ENCODE results near the gene LAPTM5. TPM values are rescaled to one million over a fixed set of nuclear protein-coding genes. Genes with fewer than 3 reads are reported as not detected.
A peak's percentile ranks its signal among the peaks of the same experiment; 100 is the strongest.

The LAPTM5 gene
- total and polyA plus RNA-seq, 3 experiments from 2014 or later, result 204 to 589 (median 206) TPM

GRCh38 chr1:30694280-30695175 is 63.0 kb downstream of the LAPTM5 start:
- POLR2A ChIA-PET, result no interaction called here
- Histone ChIP-seq H3K4me3 (ENCODE audit: low read length) (no peak overlapping the region), H3K4me1 (ENCODE audit: insufficient read depth, low read length) (no peaks in the 10 kb centered on the region), H3K27ac (ENCODE audit: low read depth, low read length) (no peak overlapping the region), H3K27me3 (ENCODE audit: insufficient read depth, low read length, poor library complexity, severe bottlenecking) (no peaks in the 10 kb centered on the region), H3K9me3 (ENCODE audit: low read length) (no peaks in the 10 kb centered on the region), H3K36me3 (ENCODE audit: insufficient read depth, low read length) (no peaks in the 10 kb centered on the region)
- Mint-ChIP-seq H3K36me3 (no peaks in the 10 kb centered on the region), H3K27me3 (peaks cover 7 to 10% of the 10 kb centered on the region in 2 donors), H3K4me1 (no peaks in the 10 kb centered on the region), H3K27ac (no peak overlapping the region), H3K9me3 (peaks cover 0 to 2% (median 0%) of the 10 kb centered on the region in 5 donors), H3K4me3 (peak overlapping the region in 1 of 7 donors; percentile 34)
- DNase-seq, result no peak
- CTCF ChIA-PET, result no interaction called here

GRCh38 chr1:30693822-30694221 is 63.8 kb downstream of the LAPTM5 start:
- H3K27ac ChIP-seq (ENCODE audit: low read depth, low read length), result no peak overlapping the region
- Mint-ChIP-seq H3K27me3 (peaks cover 7 to 13% of the 10 kb centered on the region in 2 donors), H3K4me3 (no peak overlapping the region), H3K9me3 (peaks cover 0 to 2% (median 0%) of the 10 kb centered on the region in 5 donors), H3K27ac (no peak overlapping the region), H3K4me1 (no peaks in the 10 kb centered on the region), H3K36me3 (no peaks in the 10 kb centered on the region)
- H3K36me3 ChIP-seq (ENCODE audit: insufficient read depth, low read length), result no peaks in the 10 kb centered on the region
- ChIA-PET CTCF (no interaction called here), POLR2A (no interaction called here)
- no peaks in the 10 kb centered on the region for H3K27me3 ChIP-seq (ENCODE audit: insufficient read depth, low read length, poor library complexity, severe bottlenecking)
- no peaks in the 10 kb centered on the region for H3K4me1 ChIP-seq (ENCODE audit: insufficient read depth, low read length)
- no peaks in the 10 kb centered on the region for H3K9me3 ChIP-seq (ENCODE audit: low read length)
- H3K4me3 ChIP-seq (ENCODE audit: low read length), result no peak overlapping the region
- no peak for DNase-seq

GRCh38 chr1:30693366-30693765 is 64.2 kb downstream of the LAPTM5 start:
- no peak for DNase-seq
- Mint-ChIP-seq H3K27ac (peak overlapping the region in 1 of 8 donors; percentile 56), H3K27me3 (peaks cover 7 to 15% of the 10 kb centered on the region in 2 donors), H3K9me3 (peaks cover 0 to 2% (median 0%) of the 10 kb centered on the region in 5 donors), H3K4me1 (no peaks in the 10 kb centered on the region), H3K36me3 (no peaks in the 10 kb centered on the region), H3K4me3 (no peak overlapping the region)
- no peaks in the 10 kb centered on the region for H3K4me1 ChIP-seq (ENCODE audit: insufficient read depth, low read length)
- no peaks in the 10 kb centered on the region for H3K9me3 ChIP-seq (ENCODE audit: low read length)
- H3K4me3 ChIP-seq (ENCODE audit: low read length), result no peak overlapping the region
- no peaks in the 10 kb centered on the region for H3K36me3 ChIP-seq (ENCODE audit: insufficient read depth, low read length)
- ChIA-PET CTCF (no interaction called here), POLR2A (no interaction called here)
- no peak overlapping the region for H3K27ac ChIP-seq (ENCODE audit: low read depth, low read length)
- no peaks in the 10 kb centered on the region for H3K27me3 ChIP-seq (ENCODE audit: insufficient read depth, low read length, poor library complexity, severe bottlenecking)

GRCh38 chr1:30692948-30693301 is 64.6 kb downstream of the LAPTM5 start:
- Mint-ChIP-seq H3K36me3 (no peaks in the 10 kb centered on the region), H3K9me3 (peaks cover 0 to 2% (median 0%) of the 10 kb centered on the region in 5 donors), H3K4me3 (no peak overlapping the region), H3K27ac (no peak overlapping the region), H3K27me3 (peaks cover 7 to 16% of the 10 kb centered on the region in 2 donors), H3K4me1 (no peaks in the 10 kb centered on the region)
- Histone ChIP-seq H3K27me3 (ENCODE audit: insufficient read depth, low read length, poor library complexity, severe bottlenecking) (no peaks in the 10 kb centered on the region), H3K4me3 (ENCODE audit: low read length) (no peak overlapping the region), H3K4me1 (ENCODE audit: insufficient read depth, low read length) (no peaks in the 10 kb centered on the region), H3K27ac (ENCODE audit: low read depth, low read length) (no peak overlapping the region), H3K9me3 (ENCODE audit: low read length) (no peaks in the 10 kb centered on the region), H3K36me3 (ENCODE audit: insufficient read depth, low read length) (no peaks in the 10 kb centered on the region)
- ChIA-PET POLR2A (no interaction called here), CTCF (interaction anchor here (1.1 kb wide), 1 partner anchor 109 kb away, joined by 3 read pairs; no protein-coding TSS in a partner anchor)
- DNase-seq, result no peak

- DNase-seq, result no peak
- Histone ChIP-seq H3K4me3 (ENCODE audit: low read length) (no peak overlapping the region), H3K36me3 (ENCODE audit: insufficient read depth, low read length) (no peaks in the 10 kb centered on the region), H3K27me3 (ENCODE audit: insufficient read depth, low read length, poor library complexity, severe bottlenecking) (no peaks in the 10 kb centered on the region), H3K27ac (ENCODE audit: low read depth, low read length) (no peak overlapping the region), H3K4me1 (ENCODE audit: insufficient read depth, low read length) (no peaks in the 10 kb centered on the region), H3K9me3 (ENCODE audit: low read length) (no peaks in the 10 kb centered on the region)
- ChIA-PET CTCF (interaction anchor here (1.1 kb wide), 1 partner anchor 109 kb away, joined by 3 read pairs; no protein-coding TSS in a partner anchor), POLR2A (no interaction called here)
- Mint-ChIP-seq H3K4me3 (peak overlapping the region in 1 of 7 donors; percentile 60), H3K36me3 (no peaks in the 10 kb centered on the region), H3K4me1 (no peaks in the 10 kb centered on the region), H3K27me3 (peaks cover 9 to 21% of the 10 kb centered on the region in 2 donors), H3K9me3 (peaks cover 0 to 2% (median 0%) of the 10 kb centered on the region in 5 donors), H3K27ac (peak overlapping the region in 1 of 8 donors; percentile 24)
Observed at GRCh38 chr1:30692201-30692947, 65.2 kb downstream of the LAPTM5 start.

GRCh38 chr1:30691480-30691879 is 66.1 kb downstream of the LAPTM5 start:
- peaks cover 0 to 2% (median 0%) of the 10 kb centered on the region in 5 donors for H3K9me3 Mint-ChIP-seq
- Histone ChIP-seq H3K4me3 (ENCODE audit: low read length) (no peak overlapping the region), H3K4me1 (ENCODE audit: insufficient read depth, low read length) (no peaks in the 10 kb centered on the region), H3K27ac (ENCODE audit: low read depth, low read length) (no peak overlapping the region), H3K27me3 (ENCODE audit: insufficient read depth, low read length, poor library complexity, severe bottlenecking) (peaks cover under 1% of the 10 kb centered on the region), H3K36me3 (ENCODE audit: insufficient read depth, low read length) (no peaks in the 10 kb centered on the region), H3K9me3 (ENCODE audit: low read length) (no peaks in the 10 kb centered on the region)
- CTCF ChIA-PET, result no interaction called here
- H3K27me3 Mint-ChIP-seq, result peaks cover 11 to 30% of the 10 kb centered on the region in 2 donors
- H3K4me1 Mint-ChIP-seq, result no peaks in the 10 kb centered on the region
- no peak overlapping the region for H3K4me3 Mint-ChIP-seq
- no peak overlapping the region for H3K27ac Mint-ChIP-seq
- no peak for DNase-seq
- H3K36me3 Mint-ChIP-seq, result no peaks in the 10 kb centered on the region
- POLR2A ChIA-PET, result no interaction called here

GRCh38 chr1:30689901-30690645 is 67.5 kb downstream of the LAPTM5 start:
- POLR2A ChIA-PET, result no interaction called here
- H3K4me3 Mint-ChIP-seq, result no peak overlapping the region
- Histone ChIP-seq H3K4me3 (ENCODE audit: low read length) (no peak overlapping the region), H3K4me1 (ENCODE audit: insufficient read depth, low read length) (no peaks in the 10 kb centered on the region), H3K27me3 (ENCODE audit: insufficient read depth, low read length, poor library complexity, severe bottlenecking) (peaks cover 5% of the 10 kb centered on the region), H3K27ac (ENCODE audit: low read depth, low read length) (no peak overlapping the region), H3K36me3 (ENCODE audit: insufficient read depth, low read length) (no peaks in the 10 kb centered on the region), H3K9me3 (ENCODE audit: low read length) (no peaks in the 10 kb centered on the region)
- H3K9me3 Mint-ChIP-seq, result peaks cover 0 to 2% (median 0%) of the 10 kb centered on the region in 5 donors
- no peak for DNase-seq
- no peaks in the 10 kb centered on the region for H3K36me3 Mint-ChIP-seq
- peaks cover 9 to 34% of the 10 kb centered on the region in 2 donors for H3K27me3 Mint-ChIP-seq
- peak overlapping the region in 2 of 8 donors; percentile 74 to 75 for H3K27ac Mint-ChIP-seq
- CTCF ChIA-PET, result no interaction called here
- H3K4me1 Mint-ChIP-seq, result peaks cover under 1 to 4% (median under 1%) of the 10 kb centered on the region in 3 donors

Measured in CD8-positive, alpha-beta memory T cell (primary cell).